Skeletal muscle cell (primary cell): ENCODE measurements around the gene GATM.
A peak's percentile ranks its signal among the peaks of the same experiment; 100 is the strongest.

Experiments
- DNase-seq: peaks from one replicate; pipeline ENCODE4 v3.0.0-alpha.2; 2010; ENCODE audit warnings: low read depth
- H3K4me3 ChIP-seq: 2 replicates; pipeline ENCODE4 v1.5.1; 2011; ENCODE audit warnings: low read depth, mild to moderate bottlenecking, control low read depth, low read length, moderate library complexity

GATM gene

GRCh38 chr15:45378149-45378912 lies at the start of gene GATM:
TSS of gene GATM (minus strand) at chr15:45378544. CDS start at chr15:45378453, 91 bp downstream.
- H3K4me3 ChIP-seq, result peak within 1 kb of the TSS; percentile 57
- peak; percentile 39 for DNase-seq

- no peak overlapping the region for H3K4me3 ChIP-seq
- DNase-seq, result no peak
Observed at GRCh38 chr15:45427085-45427484, 48.7 kb upstream of the GATM start.

GRCh38 chr15:45425135-45425534 lies 46.8 kb upstream of the GATM start:
- H3K4me3 ChIP-seq, result no peak overlapping the region
- DNase-seq, result no peak

- no peak overlapping the region for H3K4me3 ChIP-seq
- no peak for DNase-seq
Observed at GRCh38 chr15:45424429-45424828, 46.1 kb upstream of the GATM start.

GRCh38 chr15:45417303-45417950 lies 39.1 kb upstream of the GATM start:
- no peak overlapping the region for H3K4me3 ChIP-seq
- DNase-seq, result no peak

- H3K4me3 ChIP-seq, result no peak overlapping the region
Observed at GRCh38 chr15:45414215-45414885, 36.0 kb upstream of the GATM start.

GRCh38 chr15:45409596-45409995 lies 31.3 kb upstream of the GATM start:
- no peak overlapping the region for H3K4me3 ChIP-seq
- DNase-seq, result no peak

More at GRCh38 chr15:45414215-45414885, 36.0 kb upstream of the GATM start:
- no peak for DNase-seq

- no peak overlapping the region for H3K4me3 ChIP-seq
- no peak for DNase-seq
Observed at GRCh38 chr15:45407786-45408185, 29.4 kb upstream of the GATM start.

GRCh38 chr15:45402955-45403877 lies 24.9 kb upstream of the GATM start:
- no peak for DNase-seq
- peak overlapping the region; percentile 88 for H3K4me3 ChIP-seq

GRCh38 chr15:45402162-45402954 lies 24.0 kb upstream of the GATM start:
- H3K4me3 ChIP-seq, result peak overlapping the region; percentile 88
- peak; percentile 98 for DNase-seq

GRCh38 chr15:45401665-45402161 lies 23.4 kb upstream of the GATM start:
- DNase-seq, result no peak
- H3K4me3 ChIP-seq, result peak overlapping the region; percentile 88

GRCh38 chr15:45399381-45400212 lies 21.3 kb upstream of the GATM start:
- no peak for DNase-seq
- H3K4me3 ChIP-seq, result no peak overlapping the region

GRCh38 chr15:45397116-45397665 lies 18.8 kb upstream of the GATM start:
- DNase-seq, result no peak
- H3K4me3 ChIP-seq, result no peak overlapping the region

GRCh38 chr15:45395943-45396342 lies 17.6 kb upstream of the GATM start:
- DNase-seq, result no peak
- no peak overlapping the region for H3K4me3 ChIP-seq

- DNase-seq, result no peak
- no peak overlapping the region for H3K4me3 ChIP-seq
Observed at GRCh38 chr15:45394681-45395080, 16.3 kb upstream of the GATM start.

- no peak overlapping the region for H3K4me3 ChIP-seq
- no peak for DNase-seq
Observed at GRCh38 chr15:45393851-45394250, 15.5 kb upstream of the GATM start.

GRCh38 chr15:45392584-45392855 lies 14.2 kb upstream of the GATM start:
- no peak overlapping the region for H3K4me3 ChIP-seq
- no peak for DNase-seq
